AG09319 (cell line): ENCODE data around the gene ZNRF3.

Experiments
- DNase-seq: peaks from one replicate; pipeline ENCODE4 v3.0.0-alpha.2; 2010; ENCODE audit warnings: low read depth; ENCODE audit errors: extremely low read depth
- CTCF ChIP-seq: IDR thresholded peaks from 2 replicates; pipeline ENCODE4 v1.5.1; 2011; ENCODE audit warnings: low read depth, mild to moderate bottlenecking, inconsistent platforms, low read length, moderate library complexity

ZNRF3 gene

DNA sequence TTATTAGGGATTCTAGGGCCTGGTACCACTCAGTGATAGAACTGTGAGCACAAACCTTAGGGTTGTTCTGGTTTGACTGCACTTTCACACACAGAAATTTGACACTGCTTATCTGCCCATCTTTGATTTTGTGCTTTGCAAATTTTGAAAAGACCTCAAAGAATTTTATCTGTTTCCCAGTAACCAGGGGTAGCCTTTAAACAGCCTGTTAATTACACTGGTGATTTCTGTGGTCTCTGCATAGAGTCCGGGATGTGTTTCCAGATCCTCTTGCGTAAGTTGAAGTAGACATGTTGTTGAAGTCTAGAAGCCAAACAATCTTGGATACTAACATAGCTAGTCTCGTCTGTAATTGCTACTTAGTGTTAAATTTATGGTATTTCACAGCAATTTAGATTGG lies 103.0 kb downstream of the ZNRF3 start:
- DNase-seq = peak; percentile 12
- TF ChIP-seq CTCF = no peak

DNA sequence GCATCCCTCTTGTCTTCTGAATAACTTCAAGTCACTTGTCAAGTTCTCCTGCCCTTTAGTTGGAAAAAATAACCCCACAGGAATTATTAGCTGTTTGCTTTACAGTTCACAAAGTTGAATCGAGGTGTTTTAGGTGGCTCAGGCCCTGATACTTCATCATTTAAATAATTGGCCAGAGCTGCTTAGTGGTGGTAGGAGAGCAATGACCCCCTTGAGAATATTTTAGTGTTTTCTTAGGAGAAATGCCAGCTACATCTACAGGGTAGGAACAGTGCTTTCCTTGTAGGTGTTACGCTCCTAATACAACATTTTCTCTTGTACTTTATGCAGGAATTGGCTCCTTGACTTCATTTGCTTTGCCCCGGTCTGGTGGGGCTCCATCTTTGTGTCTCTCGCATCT lies 105.1 kb downstream of the ZNRF3 start:
- no peak for DNase-seq
- TF ChIP-seq CTCF = no peak

- TF ChIP-seq CTCF = no peak
- DNase-seq = no peak
These were observed 105.7 kb downstream of the ZNRF3 start for GRCh38 chr22:28989035-28989464.

- DNase-seq = no peak
- TF ChIP-seq CTCF = no peak
These were observed 106.1 kb downstream of the ZNRF3 start for GRCh38 chr22:28989484-28989883.

DNA sequence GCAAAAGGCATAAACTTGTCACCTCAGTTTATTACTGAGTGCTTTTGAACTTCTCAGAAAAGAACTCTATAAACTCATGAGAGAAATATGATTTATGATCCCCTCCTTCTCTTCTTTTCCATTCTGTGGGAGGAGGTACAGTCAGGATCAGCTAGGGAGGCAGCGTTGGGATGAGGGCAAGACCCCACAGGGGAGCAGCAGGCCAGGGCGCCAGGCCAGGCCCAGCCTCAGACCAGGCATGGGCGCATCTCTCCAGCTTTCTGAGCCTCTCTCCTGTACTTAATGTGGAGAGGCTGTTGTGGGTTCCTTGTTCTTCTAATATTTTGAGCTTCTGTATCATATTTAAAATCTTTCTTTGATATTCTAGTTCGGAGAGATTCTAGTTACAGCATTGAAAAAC lies 106.5 kb downstream of the ZNRF3 start:
- no peak for TF ChIP-seq CTCF

GRCh38 chr22:28992565-28993356 lies 109.4 kb downstream of the ZNRF3 start:
- TF ChIP-seq CTCF = no peak
- no peak for DNase-seq

More for the DNA sequence above, 106.5 kb downstream of the ZNRF3 start:
- no peak for DNase-seq

DNA sequence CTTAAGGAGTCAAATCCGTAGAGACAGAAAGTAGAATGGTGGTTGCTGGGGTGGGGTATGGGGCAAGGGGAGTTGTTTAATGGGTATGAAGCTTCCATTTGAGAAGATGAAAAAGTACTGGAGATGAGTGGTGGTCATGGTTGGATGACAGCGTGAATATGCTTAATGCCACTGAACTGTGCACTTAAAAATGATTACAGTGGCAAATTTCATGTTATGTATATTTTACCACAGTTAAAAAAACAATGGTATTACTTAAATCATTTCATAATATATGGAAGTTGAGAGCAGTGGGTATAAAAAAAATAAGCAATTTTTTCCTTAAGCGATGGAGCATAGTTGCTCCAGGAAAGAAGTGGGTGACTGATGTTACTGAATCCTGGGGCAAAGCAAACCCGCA lies 111.2 kb downstream of the ZNRF3 start:
- no peak for DNase-seq
- TF ChIP-seq CTCF = no peak
